HG03439 (cell line): Measurements from ENCODE around the gene COG4.

Experiments used
- ATAC-seq: cut with Tn5 transposase; IDR thresholded peaks from one replicate; pipeline ENCODE4 v1.9.1; 2021; ENCODE audit warnings: mild to moderate bottlenecking, moderate library complexity; ENCODE audit not compliant: unreplicated experiment

COG4 gene

DNA sequence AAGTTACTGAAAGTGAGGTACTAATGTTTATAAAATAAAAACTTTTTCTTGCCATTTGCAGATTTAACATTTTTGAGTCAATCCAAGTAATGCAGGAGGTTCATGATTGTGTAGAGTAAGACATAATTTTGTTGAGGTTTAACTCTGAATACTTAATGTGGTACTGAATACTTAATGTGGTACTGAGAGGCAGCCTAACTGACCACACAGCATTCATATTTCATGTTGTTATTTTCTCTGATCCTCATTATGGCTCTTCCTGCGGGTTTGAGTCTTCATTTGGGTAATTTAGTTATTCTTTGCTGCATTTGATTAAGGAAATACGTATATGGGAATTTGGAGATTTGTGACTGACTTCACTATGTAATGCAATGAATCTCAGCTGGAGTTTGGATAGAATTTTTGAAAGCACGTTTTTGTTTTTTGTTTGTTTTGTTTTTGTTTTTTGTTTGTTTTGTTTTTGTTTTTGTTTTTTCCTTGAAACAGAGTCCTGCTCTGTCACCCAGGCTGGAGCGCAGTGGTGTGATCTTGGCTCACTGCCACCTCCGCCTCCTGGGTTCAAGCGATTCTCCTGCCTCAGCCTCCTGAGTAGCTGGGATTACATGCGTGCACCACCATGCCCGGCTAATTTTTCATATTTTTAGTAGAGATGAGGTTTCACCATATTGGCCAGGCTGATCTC lies 4.1 kb upstream of the COG4 start:
- no peak for ATAC-seq

DNA sequence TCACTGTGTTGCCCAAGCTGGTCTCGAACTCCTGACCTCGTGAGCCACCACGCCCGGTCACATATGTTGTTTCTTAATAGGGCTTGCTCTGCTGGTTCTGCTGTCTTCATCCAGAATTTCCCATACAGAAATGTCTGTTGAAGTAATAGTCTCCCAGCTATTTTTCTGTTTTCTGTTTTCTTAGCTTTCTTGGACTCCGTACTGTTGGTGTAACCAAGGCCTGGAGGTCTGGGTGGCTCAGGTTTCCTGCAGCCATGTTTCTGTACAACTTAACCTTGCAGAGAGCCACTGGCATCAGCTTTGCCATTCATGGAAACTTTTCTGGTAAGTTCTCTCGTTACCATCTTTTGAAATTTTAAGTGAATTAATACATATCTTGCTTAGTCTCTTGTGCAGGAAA lies 3.0 kb upstream of the COG4 start:
- ATAC-seq, result no peak

DNA sequence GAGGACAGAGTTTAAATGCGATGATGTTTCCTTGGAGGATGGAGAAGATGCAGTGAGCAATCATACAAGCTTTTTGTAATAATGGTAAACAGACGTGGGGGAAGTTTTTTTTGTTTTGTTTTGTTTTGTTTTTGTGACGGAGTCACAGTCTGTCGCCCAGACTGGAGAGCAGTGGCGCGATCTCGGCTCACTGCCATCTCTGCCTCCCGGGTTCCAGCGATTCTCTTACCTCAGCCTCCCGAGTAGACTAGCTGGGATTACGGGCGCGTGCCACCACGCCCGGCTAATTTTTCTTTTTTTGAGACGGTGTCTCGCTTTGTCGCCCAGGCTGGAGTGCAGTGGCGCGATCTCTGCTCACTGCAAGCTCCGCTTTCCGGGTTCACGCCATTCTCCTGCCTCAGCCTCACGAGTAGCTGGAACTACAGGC lies 1.1 kb upstream of the COG4 start:
- peak; percentile 4 for ATAC-seq

DNA sequence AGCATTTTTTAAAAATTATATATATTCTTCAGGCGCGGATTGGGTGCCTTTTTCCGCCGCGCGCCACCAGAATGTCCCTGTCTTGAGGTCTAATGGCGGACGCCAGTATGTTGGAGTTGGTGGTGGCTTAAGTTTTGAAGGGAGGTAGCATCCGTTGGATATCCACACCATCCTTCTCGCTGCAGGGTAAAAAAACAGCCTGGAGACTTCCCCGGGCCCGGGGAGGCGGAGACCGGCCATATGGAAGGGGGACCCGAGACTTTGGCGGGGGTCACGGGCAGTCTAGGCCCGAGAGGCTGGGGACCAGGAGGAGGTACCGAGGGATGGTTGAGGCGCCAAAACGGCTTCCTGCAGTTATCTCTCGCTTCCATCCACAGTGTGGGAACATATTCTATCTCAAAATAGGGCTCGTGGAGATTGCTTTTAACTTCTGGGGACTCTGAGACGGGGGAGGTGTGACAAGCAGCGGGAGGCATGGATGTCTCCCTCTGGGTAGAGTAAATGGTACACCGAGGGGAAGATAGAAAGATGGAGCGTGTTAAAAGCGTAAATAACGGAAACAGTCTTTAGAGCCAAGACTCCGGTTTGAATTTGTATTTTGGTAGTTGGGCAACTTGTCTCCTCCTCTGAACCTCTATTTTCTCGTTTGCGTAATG lies 517 bp upstream of the COG4 start, which contains the start of gene SF3B3:
SF3B3 (plus strand) TSS at position 74 of the 656 bp plus-strand sequence. CDS start 2,841 bp downstream, outside the sequence.
- peak; percentile 47 for ATAC-seq

DNA sequence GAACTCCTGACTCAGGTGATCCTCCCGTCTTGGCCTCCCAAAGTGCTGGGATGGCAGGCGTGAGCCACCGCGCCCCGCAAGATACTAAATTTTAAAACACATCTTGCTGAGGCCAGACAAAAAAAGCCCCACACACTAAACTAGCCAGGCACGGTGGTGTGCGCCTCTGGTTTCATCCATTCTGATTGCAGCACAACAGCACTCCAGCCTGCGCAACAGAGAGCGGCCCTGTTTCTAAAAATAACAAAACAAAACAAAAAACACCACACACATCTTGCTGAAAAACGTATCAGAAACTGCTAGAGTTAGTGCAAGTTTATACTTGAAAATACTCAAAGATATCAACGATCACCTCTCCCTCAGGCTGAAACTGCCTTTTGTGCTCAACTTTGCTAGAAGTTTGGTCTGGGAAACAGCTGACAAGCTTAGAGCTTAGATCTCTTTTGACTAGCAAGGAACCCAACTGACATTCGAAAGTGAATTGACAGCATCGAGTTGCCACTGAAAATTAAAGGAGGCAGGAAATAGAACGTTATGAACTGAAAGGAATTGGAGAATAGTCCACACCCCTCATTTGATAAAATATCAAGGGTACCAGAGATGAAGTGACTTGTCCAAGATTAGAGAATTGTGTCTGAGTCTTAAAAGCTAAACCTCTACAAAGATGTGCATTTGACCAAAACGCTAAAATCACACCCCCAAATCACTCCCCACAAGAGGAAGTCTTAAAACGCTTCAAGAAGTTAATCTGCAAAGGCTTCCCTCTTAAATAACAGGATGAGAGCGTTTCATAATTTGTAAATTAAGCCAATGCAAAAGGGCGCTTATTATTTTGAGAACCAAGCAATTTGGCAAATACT lies 908 bp downstream of the COG4 start:
- no peak for ATAC-seq

DNA sequence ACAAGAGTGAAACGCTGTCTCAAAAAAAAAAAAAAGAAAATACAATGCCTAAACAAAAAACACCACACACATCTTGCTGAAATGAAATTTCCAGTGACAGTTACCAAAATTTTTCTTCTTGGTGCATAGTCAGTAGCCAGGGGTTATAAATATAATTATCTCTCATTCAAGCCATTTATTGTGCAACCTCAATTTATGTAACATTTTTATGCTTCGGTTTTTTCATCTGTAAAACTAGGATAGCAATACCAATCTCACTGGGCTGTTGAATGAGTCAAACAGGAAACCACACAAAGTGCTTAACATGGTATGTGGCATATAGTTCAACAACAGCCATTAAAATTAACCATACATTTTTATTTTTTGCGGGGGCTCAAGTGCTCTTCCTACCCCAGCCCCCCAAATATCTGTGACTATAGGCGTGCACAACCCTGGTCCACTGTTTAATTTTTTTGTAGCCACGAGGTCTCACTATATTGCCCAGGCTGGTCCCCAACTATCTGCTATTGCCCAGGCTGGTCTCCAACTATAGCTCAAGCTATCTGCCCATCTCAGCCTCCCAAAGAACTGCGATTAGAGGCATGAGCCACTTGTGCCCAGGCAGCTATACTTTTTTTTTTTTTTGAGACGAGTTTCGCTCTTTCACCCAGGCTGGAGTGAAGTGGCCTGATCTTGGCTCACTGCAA lies 2.6 kb downstream of the COG4 start:
- no peak for ATAC-seq

DNA sequence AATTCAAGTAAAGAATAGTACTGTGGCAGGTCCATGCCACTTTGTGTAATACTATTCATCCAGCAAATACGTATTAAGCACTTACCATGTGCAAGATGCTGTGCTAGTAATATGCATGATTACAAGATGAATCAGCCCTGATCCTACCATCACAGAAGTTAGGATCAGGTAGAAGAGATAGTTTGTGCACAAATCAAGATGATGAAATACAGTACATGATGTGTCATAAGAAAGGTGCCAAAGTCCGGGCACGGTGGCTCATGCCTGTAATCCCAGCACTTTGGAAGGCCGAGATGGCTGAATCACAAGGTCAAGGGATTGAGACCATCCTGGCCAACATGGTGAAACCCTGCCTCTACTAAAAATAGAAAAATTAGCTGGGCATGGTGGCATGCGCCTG lies 10.9 kb downstream of the COG4 start:
- ATAC-seq, result no peak

DNA sequence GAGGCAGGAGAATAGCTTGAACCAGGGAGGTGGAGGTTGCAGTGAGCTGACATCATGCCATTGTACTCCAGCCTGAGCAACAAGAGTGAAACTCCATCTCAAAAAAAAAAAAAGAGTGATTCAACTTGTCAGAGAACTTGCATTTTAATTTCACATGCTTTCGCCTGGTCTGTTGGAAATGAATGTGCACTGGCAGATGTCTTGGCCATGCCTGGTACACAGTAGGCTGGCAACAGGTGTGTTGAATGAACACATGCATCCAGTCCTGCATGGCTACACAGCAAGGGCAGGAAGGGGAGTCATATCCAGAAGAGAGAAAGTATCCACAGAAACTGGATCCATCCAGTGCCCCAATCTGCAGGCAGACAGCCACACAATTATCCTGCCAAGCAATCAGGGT lies 11.5 kb downstream of the COG4 start:
- ATAC-seq, result no peak

DNA sequence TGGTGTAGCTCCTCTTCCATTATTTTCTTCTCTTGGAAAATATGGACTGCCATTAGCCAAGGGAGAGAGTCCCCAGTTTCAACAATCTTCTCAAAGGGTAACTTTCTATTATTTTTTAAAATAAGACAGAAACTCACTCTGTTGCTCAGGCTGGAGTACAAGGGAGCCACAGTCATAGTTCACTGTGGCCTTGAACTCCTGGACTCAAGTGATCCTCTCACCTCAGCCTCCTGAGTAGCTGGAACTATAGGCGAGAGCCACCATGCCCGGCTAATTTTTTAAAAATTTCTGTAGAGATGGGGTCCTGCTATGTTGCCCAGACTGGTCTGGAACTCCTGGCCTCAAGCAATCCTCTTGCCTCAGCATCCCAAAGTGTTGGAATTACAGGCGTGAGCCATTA lies 13.1 kb downstream of the COG4 start:
- ATAC-seq, result no peak

DNA sequence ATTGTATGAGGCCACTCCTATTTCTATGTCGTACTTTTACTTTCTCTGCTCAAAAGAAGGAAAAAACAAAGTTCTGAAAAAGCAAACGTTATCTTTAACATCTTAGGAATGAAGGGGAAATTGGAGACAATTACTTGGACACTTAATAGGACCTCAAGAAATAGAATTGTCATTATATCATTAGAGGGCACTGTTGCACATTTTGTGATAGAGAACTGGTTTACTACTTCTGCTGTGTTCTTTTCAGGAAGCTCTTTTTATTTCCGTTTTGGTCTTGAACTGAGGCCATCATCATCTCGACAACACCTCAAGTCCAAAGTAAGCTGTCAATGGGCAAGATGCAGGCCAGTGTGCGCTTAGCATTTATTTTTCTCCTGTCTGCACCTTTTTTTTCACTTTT lies 14.6 kb downstream of the COG4 start:
- no peak for ATAC-seq

DNA sequence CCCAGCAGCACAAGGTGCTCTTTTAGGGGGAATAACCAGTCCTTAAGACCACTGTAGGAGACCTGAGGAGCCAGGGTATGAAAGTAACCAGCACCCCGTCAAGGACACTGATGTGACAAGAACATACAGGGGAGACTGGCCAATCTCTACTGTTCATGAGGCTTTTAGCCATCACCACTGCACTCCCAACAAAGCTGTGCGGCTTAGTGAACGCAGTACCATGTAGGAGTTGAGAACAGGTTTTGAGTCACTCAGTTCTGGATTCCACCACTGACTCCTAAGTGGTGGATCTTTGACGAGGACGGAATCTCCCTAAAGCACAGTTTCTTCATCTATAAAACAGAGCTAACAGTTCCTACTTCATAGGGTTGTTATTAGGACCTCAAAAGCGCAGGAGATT lies 26.8 kb downstream of the COG4 start:
- no peak for ATAC-seq

DNA sequence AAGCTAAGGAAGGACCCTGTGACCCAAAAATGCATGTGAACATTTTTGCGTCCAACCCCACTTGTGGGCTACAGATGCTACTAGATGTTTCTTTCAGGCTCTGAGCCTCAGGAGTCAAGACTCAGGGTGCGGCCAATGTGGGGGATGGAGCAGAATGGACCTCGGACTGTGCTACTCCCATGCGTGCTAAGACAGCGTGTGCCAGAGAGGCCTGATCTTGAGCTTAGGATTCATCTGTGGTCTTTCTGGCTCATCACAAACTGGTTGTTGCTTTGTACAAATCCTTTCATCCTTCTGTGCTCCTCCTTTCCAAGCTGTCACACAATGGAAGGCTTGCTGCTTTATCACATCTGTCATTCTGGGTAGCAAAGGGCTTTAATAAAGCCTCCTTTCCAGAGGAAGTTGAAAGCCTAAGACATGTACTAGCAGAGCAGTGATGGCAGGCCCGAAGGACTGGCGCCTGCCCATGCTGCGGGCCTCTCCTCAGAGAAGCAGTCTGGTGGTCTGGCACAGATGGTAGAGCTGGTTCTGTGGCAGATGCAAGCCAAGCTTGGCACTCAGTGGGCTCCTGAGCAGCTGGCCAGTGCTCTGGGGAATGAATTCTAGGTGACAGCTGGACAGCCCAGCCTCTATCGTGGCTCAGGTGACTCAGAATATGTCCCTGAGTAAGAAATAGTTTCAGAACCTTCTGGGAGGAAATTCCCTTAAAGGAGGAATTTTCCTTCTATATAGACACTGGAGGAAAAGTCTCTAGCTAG lies 27.8 kb downstream of the COG4 start:
- ATAC-seq, result no peak

DNA sequence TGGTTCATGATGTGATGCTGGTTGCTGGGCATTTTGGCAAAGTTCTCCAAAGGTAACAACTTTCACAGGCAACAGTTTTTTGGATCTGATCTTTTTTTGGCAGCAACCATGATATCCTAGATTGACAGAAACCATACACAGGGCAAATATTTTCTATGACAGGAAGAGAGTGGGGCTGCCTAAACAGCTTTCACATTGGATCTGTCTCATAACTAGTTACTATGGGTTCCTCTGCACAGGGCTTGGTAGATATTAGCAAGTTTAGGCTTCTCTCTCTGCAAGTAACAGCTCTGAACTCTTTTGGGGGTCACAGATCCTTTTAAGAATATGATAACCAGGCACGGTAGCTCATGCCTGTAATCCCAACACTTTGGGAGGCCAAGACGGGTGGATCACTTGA lies 28.6 kb downstream of the COG4 start:
- no peak for ATAC-seq

DNA sequence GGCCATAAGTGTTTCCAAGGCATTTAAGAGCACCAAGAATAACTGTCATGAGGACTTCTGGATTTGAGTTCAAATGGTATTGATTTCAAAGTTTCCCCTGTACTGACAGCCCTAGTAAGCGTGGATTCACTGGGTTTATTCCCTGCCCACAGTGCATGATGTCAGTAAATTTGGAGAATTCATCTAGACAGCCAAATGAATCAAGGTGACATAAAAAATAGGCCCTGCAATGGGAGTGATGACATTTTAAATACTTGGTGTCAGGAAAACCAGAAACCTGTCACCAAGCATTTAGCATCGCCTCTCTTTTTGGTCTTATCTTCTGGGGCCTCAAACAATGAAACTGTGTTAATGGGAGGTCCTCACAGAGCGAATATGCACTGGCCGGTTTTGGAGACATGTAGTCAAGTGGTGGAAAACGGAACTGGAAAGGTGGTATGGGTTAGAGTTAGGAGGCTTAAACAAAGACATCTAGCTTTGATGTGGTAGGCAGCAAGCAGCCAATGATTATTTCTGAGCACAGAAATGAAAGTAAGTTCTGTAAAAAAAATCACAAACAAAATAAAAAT lies 29.1 kb downstream of the COG4 start:
- no peak for ATAC-seq

DNA sequence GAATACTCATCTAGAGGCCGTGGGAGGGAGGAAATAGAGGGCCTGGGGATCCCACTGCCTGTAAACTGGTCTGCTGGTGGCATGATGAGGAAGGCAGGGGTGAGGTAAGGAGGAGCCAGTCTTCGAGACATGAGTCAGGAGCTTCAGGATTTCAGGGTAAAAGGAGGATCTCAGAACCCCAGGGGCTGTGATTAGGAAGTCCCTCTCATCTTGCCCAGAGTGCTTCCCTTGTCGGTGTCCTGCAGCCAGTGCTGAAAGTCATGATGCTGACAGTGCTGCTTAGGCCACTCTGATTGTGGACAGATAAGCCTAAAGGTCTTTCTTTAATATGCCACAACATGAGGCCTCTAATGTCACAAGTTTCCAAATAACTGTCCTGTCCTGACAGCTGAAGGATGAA lies 29.6 kb downstream of the COG4 start:
- no peak for ATAC-seq

DNA sequence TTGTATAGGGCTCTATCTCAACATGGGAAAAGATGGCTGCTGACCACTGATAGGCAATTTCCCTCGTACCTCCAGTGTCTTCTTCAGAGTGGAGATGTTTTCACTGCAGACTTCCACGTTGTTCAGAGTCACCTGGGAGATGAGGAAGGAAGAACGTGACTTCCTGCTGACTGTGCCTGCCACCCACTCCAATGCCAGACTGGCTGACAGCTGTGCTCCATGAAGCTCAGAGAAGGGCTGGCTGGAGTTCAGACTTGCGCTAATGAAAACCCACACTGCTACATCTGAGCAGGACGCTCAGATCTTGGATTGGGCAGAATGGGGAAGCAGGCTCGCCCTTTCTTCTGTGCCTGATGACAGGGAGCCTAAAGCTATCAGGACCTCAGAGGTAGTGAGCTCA lies 33.1 kb downstream of the COG4 start:
- ATAC-seq, result no peak

DNA sequence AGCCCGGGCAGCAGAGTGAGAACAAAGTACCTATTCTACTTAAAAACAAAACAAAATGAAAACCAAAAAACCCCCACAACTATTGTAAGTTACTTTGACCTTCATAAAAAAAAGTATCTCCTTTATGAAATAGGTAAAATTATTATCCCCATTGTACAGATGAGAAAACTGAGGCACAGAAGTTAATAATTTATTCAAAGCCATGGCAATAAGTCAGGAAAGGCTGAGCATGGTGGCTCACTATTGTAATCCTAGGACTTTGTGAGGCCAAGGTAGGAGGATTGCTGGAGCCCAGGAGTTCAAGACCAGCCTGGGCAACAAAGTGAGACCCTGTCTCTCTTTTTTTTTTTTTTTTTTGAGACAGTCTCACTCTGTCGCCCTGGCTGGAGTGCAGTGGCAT lies 38.5 kb downstream of the COG4 start:
- no peak for ATAC-seq

DNA sequence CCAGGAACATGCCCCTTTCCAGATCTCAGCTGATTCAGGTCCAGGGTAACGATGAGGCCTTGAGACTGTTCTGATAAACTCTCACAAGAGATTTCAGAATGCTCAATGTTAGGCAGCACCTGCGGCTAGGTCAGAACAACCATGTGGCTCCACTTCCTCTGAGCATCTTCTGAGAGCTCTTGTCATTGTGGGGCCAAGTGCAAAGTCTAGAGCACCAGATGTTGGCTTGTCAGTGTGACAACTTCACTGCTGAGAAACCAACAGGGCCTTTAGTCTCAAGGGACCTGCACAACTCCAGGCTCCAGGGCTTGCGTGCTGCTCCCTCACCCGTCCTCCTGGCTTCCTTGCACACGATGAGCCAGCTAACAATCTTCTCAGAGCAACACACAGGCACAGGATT lies 39.9 kb downstream of the COG4 start:
- ATAC-seq, result peak; percentile 57

DNA sequence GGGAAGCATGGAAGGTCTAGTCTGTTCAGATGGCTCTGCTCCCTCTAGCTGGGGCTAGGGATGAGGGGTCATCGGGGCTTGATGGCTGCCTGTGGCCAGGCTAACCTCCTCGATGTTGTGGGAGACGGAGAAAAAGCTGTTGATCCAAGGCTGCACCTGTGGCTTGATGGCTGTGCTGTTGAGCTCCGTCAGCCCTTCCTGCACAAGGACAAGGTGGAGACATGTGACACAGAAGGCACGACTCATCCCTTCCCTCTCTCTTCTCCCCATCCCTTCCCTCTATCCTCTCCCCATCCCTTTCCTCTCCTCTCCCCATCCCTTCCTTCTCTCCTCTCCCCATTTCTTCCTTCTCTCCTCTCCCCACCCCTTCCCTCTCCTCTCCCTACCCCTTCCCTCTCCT lies 40.7 kb downstream of the COG4 start:
- ATAC-seq, result no peak

DNA sequence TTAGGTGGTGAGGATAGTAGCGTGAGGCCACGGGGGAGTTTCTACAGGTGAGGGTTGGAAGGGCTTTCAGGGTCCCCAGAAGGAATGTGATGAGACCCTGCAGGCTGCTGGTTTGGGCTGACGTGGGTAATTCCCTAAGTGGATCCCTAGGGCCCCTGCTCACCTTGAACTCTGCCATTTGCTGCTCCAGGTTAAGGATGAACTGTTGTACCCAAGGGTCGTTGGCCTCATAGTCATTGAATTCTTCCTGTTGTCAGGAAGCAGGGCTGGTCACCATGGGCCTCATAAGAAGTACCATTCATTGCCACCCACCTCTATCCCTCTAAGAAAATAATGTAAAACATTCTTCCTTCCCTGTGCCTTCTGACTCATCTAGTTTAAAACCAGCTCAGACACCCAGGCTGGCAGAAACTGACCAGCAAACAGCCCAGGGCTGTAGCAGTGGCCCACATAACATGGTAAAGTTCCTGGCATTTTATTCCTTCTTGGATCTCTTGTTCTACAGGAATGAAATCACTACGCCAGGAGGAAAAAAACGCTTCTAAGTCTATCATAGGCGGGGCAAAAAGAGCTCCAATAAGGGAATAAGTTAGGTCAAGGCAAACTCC lies 41.3 kb downstream of the COG4 start:
- no peak for ATAC-seq
